T47D (cell line): ENCODE results near the gene TRPM3.

Experiments
- DNase-seq, 2 experiments: peaks; one replicate each; pipeline versions ENCODE4 v3.0.0 to v3.0.0-alpha.2; 2011 to 2012; ENCODE audit warnings: low read depth in 1 of 2, low spot score in 1 of 2
- JUND ChIP-seq: IDR thresholded peaks from 2 replicates; pipeline ENCODE4 v1.6.1; 2012; ENCODE audit warnings: low read depth
- in situ Hi-C: cut with HindIII; loops from 2 replicates; pipeline ENCODE4 v1.10.0; 2016; ENCODE audit warnings: low sequenced_read_pairs, low pct_unique_long_range_greater_than_20kb

TRPM3 gene

GRCh38 chr9:71025201-71025600, 96.2 kb downstream of the TRPM3 start:
- no peak for DNase-seq
- in situ Hi-C loops = no loop called here
- no peak for TF ChIP-seq JUND

- TF ChIP-seq JUND = no peak
- in situ Hi-C loops = no loop called here
- no peak for DNase-seq
Observed at GRCh38 chr9:71010258-71010657, 111.2 kb downstream of the TRPM3 start.

- in situ Hi-C loops = no loop called here
Observed at GRCh38 chr9:71005456-71005855, 116.0 kb downstream of the TRPM3 start.

GRCh38 chr9:71004196-71004595, 117.2 kb downstream of the TRPM3 start:
- in situ Hi-C loops = no loop called here
- TF ChIP-seq JUND = no peak

More at GRCh38 chr9:71005456-71005855, 116.0 kb downstream of the TRPM3 start:
- no peak for DNase-seq
- no peak for TF ChIP-seq JUND

GRCh38 chr9:71003346-71003745, 118.1 kb downstream of the TRPM3 start:
- in situ Hi-C loops = no loop called here
- peak in 1 of 2 experiments; percentile 6 for DNase-seq
- TF ChIP-seq JUND = no peak

More at GRCh38 chr9:71004196-71004595, 117.2 kb downstream of the TRPM3 start:
- DNase-seq = peak in 1 of 2 experiments; percentile 62

- no peak for TF ChIP-seq JUND
- DNase-seq = peak; percentile 4 to 66
- in situ Hi-C loops = no loop called here
Observed at GRCh38 chr9:71001780-71002386, 119.5 kb downstream of the TRPM3 start.

- no peak for DNase-seq
- in situ Hi-C loops = no loop called here
- TF ChIP-seq JUND = no peak
Observed at GRCh38 chr9:70998962-70999361, 122.5 kb downstream of the TRPM3 start.

GRCh38 chr9:70995511-70995910, 125.9 kb downstream of the TRPM3 start:
- TF ChIP-seq JUND = no peak
- no peak for DNase-seq
- in situ Hi-C loops = no loop called here

- in situ Hi-C loops = no loop called here
- no peak for TF ChIP-seq JUND
- no peak for DNase-seq
Observed at GRCh38 chr9:70994582-70994981, 126.8 kb downstream of the TRPM3 start.

GRCh38 chr9:70988551-70988950, 132.9 kb downstream of the TRPM3 start:
- no peak for TF ChIP-seq JUND
- no peak for DNase-seq
- in situ Hi-C loops = no loop called here

- no peak for TF ChIP-seq JUND
- in situ Hi-C loops = no loop called here
- no peak for DNase-seq
Observed at GRCh38 chr9:70987986-70988385, 133.4 kb downstream of the TRPM3 start.

- in situ Hi-C loops = no loop called here
- no peak for DNase-seq
- no peak for TF ChIP-seq JUND
Observed at GRCh38 chr9:70986984-70987383, 134.4 kb downstream of the TRPM3 start.

GRCh38 chr9:70983723-70984295, 137.6 kb downstream of the TRPM3 start:
- in situ Hi-C loops = no loop called here
- TF ChIP-seq JUND = no peak
- DNase-seq = no peak

- in situ Hi-C loops = no loop called here
- no peak for TF ChIP-seq JUND
- DNase-seq = no peak
Observed at GRCh38 chr9:70981312-70981711, 140.1 kb downstream of the TRPM3 start.
